GM12878 (cell line): ENCODE results near the gene TOMM5. TPM values are rescaled to one million over a fixed set of nuclear protein-coding genes. Genes with fewer than 3 reads are reported as not detected.

ENCODE experiments used
- ATAC-seq: fragments of 200-7000 bp; cut with Tn5 transposase; 3 replicates; pipeline ENCODE4 v1.9.1; 2020; ENCODE audit warnings: mild to moderate bottlenecking, moderate library complexity
- BruUV-seq: library from RNA; stranded (reverse); fragments of 400-500 nt; replicated peaks from 2 replicates; lab custom pipeline; 2021; lab: Mats Ljungman, UMichigan
- CTCF ChIA-PET: fragments of 300-600 bp; sonication (Branson Sonifier 250); formaldehyde crosslinking; extraction: SDS; loops from one replicate; lab custom pipeline; 2021; ENCODE audit warnings: inconsistent platforms; lab: Yijun Ruan, JAX
- POLR2A ChIA-PET: fragments of 350-600 bp; formaldehyde crosslinking; extraction: SDS; loops from one replicate; lab custom pipeline; 2021; ENCODE audit warnings: inconsistent platforms; lab: Charles Lee
- RAD21 ChIA-PET: fragments of 300-600 bp; sonication (Branson Sonifier 250); formaldehyde crosslinking; loops from one replicate; lab custom pipeline; 2023; ENCODE audit warnings: antibody characterized with exemption; ENCODE audit not compliant: unreplicated experiment; lab: Charles Lee
- SMC1A ChIA-PET: fragments of 300-600 bp; sonication (Branson Sonifier 250); formaldehyde crosslinking; loops from one replicate; lab custom pipeline; 2023; ENCODE audit not compliant: unreplicated experiment, uncharacterized antibody; lab: Charles Lee
- DNase-seq: peaks from one replicate; pipeline ENCODE4 v3.0.0-alpha.2; 2011; ENCODE audit warnings: low read depth, low spot score
- FAIRE-seq: peaks from 3 replicates; lab custom pipeline; 2011; peaks lifted over from hg19 to GRCh38; lab: Jason Lieb, UNC
- H2AFZ ChIP-seq: 2 replicates; pipeline ENCODE4 v1.6.0; 2011; ENCODE audit warnings: low read depth, low read length, control low read depth; ENCODE audit not compliant: control insufficient read depth
- H3K27ac ChIP-seq: 2 replicates; pipeline ENCODE4 v1.5.1; 2011; ENCODE audit warnings: control low read depth; ENCODE audit not compliant: control insufficient read depth, insufficient read depth
- H3K27me3 ChIP-seq, 2 experiments: replicated peaks in 1 of 2; 2 replicates each; pipeline versions ENCODE4 v1.6.0 to v1.6.1; 2011; ENCODE audit warnings: low read length in 1 of 2; ENCODE audit not compliant: control insufficient read depth in 2 of 2, insufficient read depth in 2 of 2
- H3K36me3 ChIP-seq, 2 experiments: 2 replicates each; pipeline ENCODE4 v1.5.1; 2011; ENCODE audit warnings: low read length in 1 of 2; ENCODE audit not compliant: control insufficient read depth in 2 of 2, insufficient read depth in 2 of 2
- H3K4me1 ChIP-seq: 2 replicates; pipeline ENCODE4 v1.6.1; 2011; ENCODE audit warnings: mild to moderate bottlenecking, low read length, moderate library complexity, mixed read lengths; ENCODE audit not compliant: control insufficient read depth, insufficient read depth
- H3K4me2 ChIP-seq: 2 replicates; pipeline ENCODE4 v1.6.0; 2011; ENCODE audit warnings: control low read depth; ENCODE audit not compliant: control insufficient read depth, insufficient read depth
- H3K4me3 ChIP-seq: fragments of 200-600 bp; sonication (generic); 2 replicates; pipeline ENCODE4 v1.5.1; 2016
- H3K79me2 ChIP-seq: 2 replicates; pipeline ENCODE4 v1.6.0; 2011; ENCODE audit warnings: low read length; ENCODE audit not compliant: control insufficient read depth, insufficient read depth
- H3K9ac ChIP-seq: 2 replicates; pipeline ENCODE4 v1.8.0; 2011; ENCODE audit warnings: low read length, control low read depth, mixed read lengths; ENCODE audit not compliant: control insufficient read depth, insufficient read depth
- H3K9me3 ChIP-seq: replicated peaks from 3 replicates; pipeline ENCODE4 v1.5.1; 2011; ENCODE audit warnings: mild to moderate bottlenecking, low read length; ENCODE audit not compliant: control insufficient read depth, insufficient read depth
- H4K20me1 ChIP-seq: 2 replicates; pipeline ENCODE4 v1.6.0; 2011; ENCODE audit not compliant: control insufficient read depth, insufficient read depth
- ATF7 ChIP-seq: fragments of 450-650 bp; IDR thresholded peaks from 2 replicates; pipeline ENCODE4 v1.6.1; 2016; ENCODE audit warnings: low read depth, mild to moderate bottlenecking
- BCL11A ChIP-seq: IDR thresholded peaks from 2 replicates; pipeline ENCODE4 v1.6.1; 2011; ENCODE audit warnings: low read depth, low read length
- BCL3 ChIP-seq: IDR thresholded peaks from 2 replicates; pipeline ENCODE4 v1.6.1; 2011; ENCODE audit warnings: borderline replicate concordance, low read depth, mild to moderate bottlenecking, moderate library complexity, low read length; ENCODE audit not compliant: insufficient read depth, poor library complexity, severe bottlenecking
- E2F4 ChIP-seq: IDR thresholded peaks from 2 replicates; pipeline ENCODE4 v1.6.1; 2012; ENCODE audit warnings: low read depth, low read length, improper control_type of control experiment
- IKZF2 ChIP-seq, 2 experiments: fragments of 450-650 bp; IDR thresholded peaks; 2 replicates each; pipeline ENCODE4 v1.6.1; 2017; ENCODE audit warnings: mild to moderate bottlenecking in 2 of 2, moderate library complexity in 2 of 2
- MTA2 ChIP-seq: fragments of 450-650 bp; IDR thresholded peaks from 2 replicates; pipeline ENCODE4 v1.6.1; 2016; ENCODE audit warnings: low read depth, mild to moderate bottlenecking, moderate library complexity
- NBN ChIP-seq: fragments of 450-650 bp; IDR thresholded peaks from 2 replicates; pipeline ENCODE4 v1.6.1; 2016
- SKIL ChIP-seq: fragments of 450-650 bp; IDR thresholded peaks from 2 replicates; pipeline ENCODE4 v1.6.1; 2017; ENCODE audit warnings: mild to moderate bottlenecking, low read depth, inconsistent platforms; ENCODE audit not compliant: poor library complexity, severe bottlenecking
- TBL1XR1 ChIP-seq: IDR thresholded peaks from 2 replicates; pipeline ENCODE4 v1.6.1; 2012; ENCODE audit warnings: low read depth, low read length, improper control_type of control experiment
- YY1 ChIP-seq: IDR thresholded peaks from 2 replicates; pipeline ENCODE4 v1.6.1; 2011; ENCODE audit warnings: low read depth, mild to moderate bottlenecking, low read length
- WGBS: methylation state at CpG from one replicate; pipeline ENCODE4 v1.1.6; 2016; ENCODE audit warnings: low lambda C conversion rate; ENCODE audit not compliant: insufficient replicate concordance, insufficient coverage; ENCODE audit errors: missing lambda C conversion rate; 5-methylcytosine and 5-hydroxymethylcytosine counted together
- in situ Hi-C: fragments of 300-500 bp; cut with MboI; formaldehyde crosslinking; loops from 9 replicates; pipeline ENCODE4 v1.14.3; 2018; ENCODE audit warnings: mixed read lengths
- intact Hi-C: fragments of 100-400 bp; cut with micrococcal nuclease; formaldehyde crosslinking; loops from one replicate; pipeline ENCODE4 v1.14.2; 2022; ENCODE audit not compliant: unreplicated experiment
- polyA plus RNA-seq, 11 experiments: library from polyadenylated mRNA; depleted of rRNA in 4 of 11; unstranded in 6 of 11; stranded (reverse) in 5 of 11; fragments of >200 nt; fragmentation: Nextera tagmentation in 4 of 11; fragmentation: Illumina TruSeq in 1 of 11; extraction: Ambion mirVana in 4 of 11; extraction: Trizol in 1 of 11; gene quantifications; 1 replicate in 1 of 11; 2 replicates in 10 of 11; pipeline versions ENCODE4 v1.2.1 to v1.2.3, GENCODE V29; 2011 to 2016; ENCODE audit warnings: inconsistent platforms in 2 of 11, missing spikeins in 2 of 11, low read depth in 1 of 11
- total RNA-seq, 4 experiments: library from RNA; depleted of rRNA in 3 of 4; stranded (reverse); fragments of >200 nt in 3 of 4; fragmentation: Illumina TruSeq in 1 of 4; extraction: Trizol in 1 of 4; gene quantifications; 2 replicates each; pipeline versions ENCODE4 v1.2.1 to v1.2.3, GENCODE V29; 2013 to 2021

Gene TOMM5
- total and polyA plus RNA-seq, 10 of the 15 experiments (the other 5 are each of a cell fraction or from before 2014, with no cell fraction given): 152 to 1,143 (median 351) TPM

- no peaks in the 10 kb centered on the region; the same call in 1 of the 2 replicates for H3K79me2 ChIP-seq
- H3K9ac ChIP-seq: no peak overlapping the region
- SMC1A ChIA-PET: interaction anchor here (0.8 to 1.4 kb wide), 2 partner anchors 12 to 25 kb away, joined by 3 to 4 read pairs; no protein-coding TSS in a partner anchor
- CTCF ChIA-PET: interaction anchor here (2.0 kb wide), 1 partner anchor 12 kb away, joined by 7 read pairs; no protein-coding TSS in a partner anchor
- no peak overlapping the region for H2AFZ ChIP-seq
- H4K20me1 ChIP-seq: no peaks in the 10 kb centered on the region
- FAIRE-seq (no peak), DNase-seq (no peak), ATAC-seq (no peak)
- no TSS peak for BruUV-seq
- in situ Hi-C loops (no loop called here), intact Hi-C loops (loop anchor here (10.0 kb wide), 1 partner anchor 56 kb away; no protein-coding TSS in a partner anchor)
- H3K27me3 ChIP-seq: no peaks in the 10 kb centered on the region
- TF ChIP-seq BCL11A (no peak), BCL3 (no peak), IKZF2 (IDR thresholded peaks at IDR 0.05) (no peak), MTA2 (no peak), NBN (no peak)
- H3K9me3 ChIP-seq: peaks cover 9% of the 10 kb centered on the region; the same call in 2 of the 3 replicates
- H3K4me3 ChIP-seq: no peak overlapping the region
- H3K27ac ChIP-seq: no peak overlapping the region
- H3K4me2 ChIP-seq: no peak overlapping the region
- POLR2A ChIA-PET: interaction anchor here (0.5 kb wide), 1 partner anchor 194 kb away, joined by 3 read pairs; no protein-coding TSS in a partner anchor
- H3K4me1 ChIP-seq: peaks cover 9% of the 10 kb centered on the region
- RAD21 ChIA-PET: interaction anchor here (0.7 kb wide), 1 partner anchor 658 kb away, joined by 3 read pairs; no protein-coding TSS in a partner anchor
- WGBS: 100% methylated on average over 1 of the region's 1 CpG
- no peaks in the 10 kb centered on the region; a peak in 1 of 4 replicates for H3K36me3 ChIP-seq
Observed at GRCh38 chr9:37559125-37559524, 33.3 kb downstream of the TOMM5 start.

GRCh38 chr9:37555786-37556185 lies 36.6 kb downstream of the TOMM5 start:
- Histone ChIP-seq H3K27ac (no peak overlapping the region), H3K27me3 (no peaks in the 10 kb centered on the region), H3K79me2 (no peaks in the 10 kb centered on the region), H4K20me1 (no peaks in the 10 kb centered on the region), H2AFZ (no peak overlapping the region), H3K9ac (no peak overlapping the region), H3K4me2 (no peak overlapping the region), H3K4me3 (no peak overlapping the region), H3K9me3 (no peaks in the 10 kb centered on the region), H3K36me3 (no peaks in the 10 kb centered on the region; a peak in 1 of 4 replicates), H3K4me1 (no peaks in the 10 kb centered on the region)
- in situ Hi-C loops: no loop called here
- ChIA-PET SMC1A (interaction anchor here (0.9 kb wide), 1 partner anchor 18 kb away, joined by 3 read pairs; no protein-coding TSS in a partner anchor), RAD21 (interaction anchor here (1.1 kb wide), 1 partner anchor 9 kb away, joined by 3 read pairs; no protein-coding TSS in a partner anchor), POLR2A (no interaction called here), CTCF (interaction anchor here (0.6 kb wide), 1 partner anchor 22 kb away, joined by 3 read pairs; no protein-coding TSS in a partner anchor)
- DNase-seq (no peak), FAIRE-seq (no peak), ATAC-seq (no peak)
- BruUV-seq: no TSS peak
- intact Hi-C loops: loop anchor here (10.0 kb wide), 1 partner anchor 59 kb away; no protein-coding TSS in a partner anchor
- TF ChIP-seq ATF7: no peak
- TF ChIP-seq YY1: no peak
- TF ChIP-seq TBL1XR1: no peak
- no peak for TF ChIP-seq E2F4
- no peak for TF ChIP-seq SKIL
